ENCODE data around the gene ATG9A.
"Not testable (repeated sequence)": the region's sequence is repeated elsewhere in the genome, so short reads cannot be mapped to it uniquely, and the experiment has no call there.

Gene ATG9A

GRCh38 chr2:219205165-219205538, 24.3 kb downstream of the ATG9A start:
- DNase-seq (ENCODE audit: low read depth) = no peak

DNA sequence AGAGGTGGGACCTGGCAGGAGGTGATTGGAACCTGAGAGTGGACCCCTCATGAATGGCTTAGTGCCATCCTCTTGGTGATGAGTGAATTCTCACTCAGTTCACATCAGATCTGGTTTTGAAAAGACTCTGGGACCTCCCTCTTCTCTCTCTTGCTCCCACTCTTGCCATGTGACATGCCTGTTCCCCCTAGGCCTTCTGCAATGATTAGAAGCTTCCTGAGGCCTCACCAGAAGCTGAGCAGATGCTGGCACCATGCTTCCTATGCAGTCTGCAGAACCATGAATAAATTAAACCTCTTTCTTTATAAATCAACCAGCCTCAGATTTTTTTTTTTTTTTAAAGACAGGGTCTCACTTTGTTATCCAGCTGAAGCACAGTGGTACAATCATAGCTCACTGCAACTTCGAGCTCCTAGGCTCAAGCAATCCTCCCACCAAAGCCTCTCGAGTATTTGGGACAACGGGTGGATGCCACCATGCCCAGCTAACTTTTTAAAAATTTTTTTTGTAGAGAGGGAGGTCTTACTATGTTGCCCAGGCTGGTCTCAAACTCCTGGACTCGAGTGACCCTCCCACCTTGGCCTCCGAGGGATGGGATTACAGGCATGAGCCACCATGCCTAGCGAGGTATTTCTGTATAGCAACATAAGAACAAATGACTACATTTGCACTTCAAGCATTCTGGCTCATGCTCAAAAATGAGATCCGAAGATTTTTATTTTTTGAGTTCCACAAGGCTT, 24.8 kb downstream of the ATG9A start:
- DNase-seq (ENCODE audit: low read depth) = no peak

- not testable (repeated sequence) for DNase-seq (ENCODE audit: low read depth)
Observed at GRCh38 chr2:219201331-219201730, 28.1 kb downstream of the ATG9A start.

DNA sequence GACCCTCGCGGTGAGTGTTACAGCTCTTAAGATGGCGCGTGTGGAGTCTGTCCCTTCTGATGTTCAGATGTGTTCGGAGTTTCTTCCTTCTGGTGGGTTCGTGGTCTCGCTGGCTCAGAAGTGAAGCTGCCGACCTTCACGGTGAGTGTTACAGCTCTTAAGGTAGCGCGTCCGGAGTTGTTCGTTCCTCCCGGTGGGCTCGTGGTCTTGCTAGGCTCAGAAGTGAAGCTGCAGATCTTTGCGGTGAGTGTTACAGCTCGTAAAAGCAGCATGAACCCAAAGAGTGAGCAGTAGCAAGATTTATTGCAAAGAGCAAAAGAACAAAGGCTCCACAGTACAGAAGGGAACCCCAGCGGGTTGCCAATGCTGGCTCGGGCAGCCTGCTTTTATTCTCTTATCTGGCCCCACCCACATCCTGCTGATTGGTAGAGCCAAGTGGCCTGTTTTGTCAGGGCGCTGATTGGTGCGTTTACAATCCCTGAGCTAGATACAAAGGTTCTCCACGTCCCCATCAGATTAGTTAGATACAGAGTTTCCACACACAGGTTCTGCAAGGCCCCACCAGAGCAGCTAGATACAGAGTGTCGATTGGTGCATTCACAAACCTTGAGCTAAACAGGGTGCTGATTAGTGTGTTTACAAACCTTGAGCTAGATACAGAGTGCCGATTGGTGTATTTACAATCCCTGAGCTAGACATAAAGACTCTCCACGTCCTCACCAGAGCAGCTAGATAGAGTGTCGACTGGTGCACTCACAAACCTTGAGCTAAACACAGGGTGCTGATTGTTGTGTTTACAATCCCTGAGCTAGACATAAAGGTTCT, 28.7 kb downstream of the ATG9A start:
- not testable (repeated sequence) for DNase-seq (ENCODE audit: low read depth)

GRCh38 chr2:219199470-219200211, 29.8 kb downstream of the ATG9A start:
- no peak for DNase-seq (ENCODE audit: low read depth)

GRCh38 chr2:219198974-219199373, 30.5 kb downstream of the ATG9A start:
- DNase-seq (ENCODE audit: low read depth) = no peak

DNA sequence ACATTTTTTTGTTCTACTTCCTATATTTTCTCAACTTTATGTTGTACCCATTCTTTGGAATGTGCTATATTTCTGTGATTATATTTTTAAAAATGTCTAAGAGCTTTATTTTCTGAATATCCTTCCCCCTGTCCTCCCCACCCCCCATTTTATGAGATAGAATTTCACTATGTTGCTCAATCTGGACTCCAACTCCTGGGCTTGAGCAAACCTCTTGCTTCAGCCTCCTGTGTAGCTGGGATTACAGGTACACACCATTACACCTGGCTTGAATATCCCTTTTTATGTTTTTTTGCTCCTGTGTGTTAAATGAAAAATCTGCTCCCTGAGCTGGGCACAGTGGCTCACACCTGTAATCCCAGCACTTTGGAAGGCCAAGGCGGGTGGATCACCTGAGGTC, 32.0 kb downstream of the ATG9A start:
- DNase-seq (ENCODE audit: low read depth) = no peak

- no peak for DNase-seq (ENCODE audit: low read depth)
Observed at GRCh38 chr2:219186754-219187456, 42.5 kb downstream of the ATG9A start.

DNA sequence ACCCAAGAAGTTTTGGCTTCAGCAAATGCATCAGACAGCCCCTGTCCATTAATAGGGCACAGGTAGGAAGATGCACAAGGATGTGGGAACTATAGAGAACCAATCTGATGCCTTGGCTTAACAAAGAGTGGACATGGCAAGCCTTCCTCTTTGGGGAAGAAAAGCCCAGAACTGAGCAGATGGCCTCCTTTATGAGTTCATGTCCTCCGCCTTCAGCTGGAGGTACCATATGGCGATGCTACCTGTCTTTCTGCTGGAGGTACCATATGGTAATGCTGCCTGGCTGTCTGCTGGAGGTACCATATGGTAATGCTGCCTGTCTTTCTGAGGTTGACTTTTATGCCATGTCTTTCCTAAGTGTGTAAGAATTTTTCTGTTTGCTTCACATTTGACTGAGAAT, 45.3 kb downstream of the ATG9A start:
- DNase-seq (ENCODE audit: low read depth) = no peak

- DNase-seq (ENCODE audit: low read depth) = no peak
Observed at GRCh38 chr2:219183151-219183772, 46.2 kb downstream of the ATG9A start.

DNA sequence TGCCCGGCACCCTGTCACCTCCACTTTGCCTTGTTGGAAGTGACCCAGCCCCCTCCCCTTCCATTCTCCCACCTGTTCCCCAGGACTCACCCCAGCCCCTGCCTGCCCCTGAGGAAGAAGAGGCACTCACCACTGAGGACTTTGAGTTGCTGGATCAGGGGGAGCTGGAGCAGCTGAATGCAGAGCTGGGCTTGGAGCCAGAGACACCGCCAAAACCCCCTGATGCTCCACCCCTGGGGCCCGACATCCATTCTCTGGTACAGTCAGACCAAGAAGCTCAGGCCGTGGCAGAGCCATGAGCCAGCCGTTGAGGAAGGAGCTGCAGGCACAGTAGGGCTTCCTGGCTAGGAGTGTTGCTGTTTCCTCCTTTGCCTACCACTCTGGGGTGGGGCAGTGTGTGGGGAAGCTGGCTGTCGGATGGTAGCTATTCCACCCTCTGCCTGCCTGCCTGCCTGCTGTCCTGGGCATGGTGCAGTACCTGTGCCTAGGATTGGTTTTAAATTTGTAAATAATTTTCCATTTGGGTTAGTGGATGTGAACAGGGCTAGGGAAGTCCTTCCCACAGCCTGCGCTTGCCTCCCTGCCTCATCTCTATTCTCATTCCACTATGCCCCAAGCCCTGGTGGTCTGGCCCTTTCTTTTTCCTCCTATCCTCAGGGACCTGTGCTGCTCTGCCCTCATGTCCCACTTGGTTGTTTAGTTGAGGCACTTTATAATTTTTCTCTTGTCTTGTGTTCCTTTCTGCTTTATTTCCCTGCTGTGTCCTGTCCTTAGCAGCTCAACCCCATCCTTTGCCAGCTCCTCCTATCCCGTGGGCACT, 46.9 kb downstream of the ATG9A start:
- no peak for DNase-seq (ENCODE audit: low read depth)

DNA sequence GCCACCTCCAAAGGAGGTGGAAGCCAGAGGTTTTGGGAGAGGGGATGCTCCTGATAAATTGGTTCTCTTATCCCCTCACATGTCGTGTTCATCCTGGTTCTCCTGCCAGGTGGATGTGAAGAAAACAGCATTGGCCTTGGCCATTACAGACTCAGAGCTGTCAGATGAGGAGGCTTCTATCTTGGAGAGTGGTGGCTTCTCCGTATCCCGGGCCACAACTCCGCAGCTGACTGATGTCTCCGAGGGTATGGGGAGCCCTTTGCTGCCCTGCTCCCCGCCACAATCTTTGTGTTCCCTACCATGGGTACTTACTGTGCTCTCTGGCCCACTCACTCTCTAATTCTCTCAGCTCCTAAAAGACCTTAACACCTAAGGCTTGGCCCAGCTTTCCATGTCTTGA, 47.9 kb downstream of the ATG9A start:
- no peak for DNase-seq (ENCODE audit: low read depth)

- no peak for DNase-seq (ENCODE audit: low read depth)
Observed at GRCh38 chr2:219180961-219181360, 48.5 kb downstream of the ATG9A start.

GRCh38 chr2:219179601-219180465, 49.6 kb downstream of the ATG9A start:
- no peak for DNase-seq (ENCODE audit: low read depth)

DNA sequence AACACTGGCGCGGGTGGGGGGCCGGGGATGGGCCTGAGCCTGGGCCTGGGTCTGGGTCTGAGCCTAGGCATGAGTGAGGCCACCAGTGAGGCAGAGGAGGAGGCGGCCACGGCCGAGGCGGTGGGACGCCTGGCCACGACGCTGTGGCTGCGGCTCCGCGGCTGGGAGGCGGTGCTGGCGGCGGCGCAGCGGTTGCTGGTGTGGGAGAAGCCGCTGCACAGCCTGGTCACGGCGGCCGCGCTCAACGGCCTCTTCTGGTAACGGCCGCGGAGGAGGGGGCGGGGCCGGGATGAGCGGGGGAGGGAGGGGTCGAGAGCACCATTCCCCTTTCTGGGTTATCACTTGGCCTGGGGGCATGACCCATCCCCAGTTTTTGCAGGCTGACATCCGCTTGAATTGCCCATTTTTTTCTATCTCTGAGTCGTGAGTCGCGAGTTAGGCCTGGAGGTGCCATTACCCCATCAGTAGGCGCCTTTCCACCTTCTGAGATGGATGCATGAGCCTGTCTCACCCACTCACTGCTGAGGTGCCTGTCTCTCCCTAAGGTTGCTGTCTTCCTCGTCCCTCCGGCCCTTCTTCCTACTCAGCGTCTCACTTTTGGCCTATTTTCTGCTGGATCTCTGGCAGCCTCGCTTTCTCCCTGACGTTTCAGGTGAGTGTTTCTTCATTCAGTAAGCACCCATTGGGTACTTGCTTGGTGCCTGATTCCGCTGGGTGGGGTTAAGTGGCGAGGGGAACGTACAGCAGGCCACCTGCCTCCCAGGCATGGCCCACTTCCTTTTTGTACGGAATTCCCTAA, 50.9 kb downstream of the ATG9A start:
- peak; percentile 50 for DNase-seq (ENCODE audit: low read depth)

- peak; percentile 92 for DNase-seq (ENCODE audit: low read depth)
Observed at GRCh38 chr2:219177552-219178376, 51.7 kb downstream of the ATG9A start, which contains the start of gene RETREG2. RETREG2 (plus strand) TSS chr2:219178275; CDS start chr2:219178353, 78 bp downstream.

DNA sequence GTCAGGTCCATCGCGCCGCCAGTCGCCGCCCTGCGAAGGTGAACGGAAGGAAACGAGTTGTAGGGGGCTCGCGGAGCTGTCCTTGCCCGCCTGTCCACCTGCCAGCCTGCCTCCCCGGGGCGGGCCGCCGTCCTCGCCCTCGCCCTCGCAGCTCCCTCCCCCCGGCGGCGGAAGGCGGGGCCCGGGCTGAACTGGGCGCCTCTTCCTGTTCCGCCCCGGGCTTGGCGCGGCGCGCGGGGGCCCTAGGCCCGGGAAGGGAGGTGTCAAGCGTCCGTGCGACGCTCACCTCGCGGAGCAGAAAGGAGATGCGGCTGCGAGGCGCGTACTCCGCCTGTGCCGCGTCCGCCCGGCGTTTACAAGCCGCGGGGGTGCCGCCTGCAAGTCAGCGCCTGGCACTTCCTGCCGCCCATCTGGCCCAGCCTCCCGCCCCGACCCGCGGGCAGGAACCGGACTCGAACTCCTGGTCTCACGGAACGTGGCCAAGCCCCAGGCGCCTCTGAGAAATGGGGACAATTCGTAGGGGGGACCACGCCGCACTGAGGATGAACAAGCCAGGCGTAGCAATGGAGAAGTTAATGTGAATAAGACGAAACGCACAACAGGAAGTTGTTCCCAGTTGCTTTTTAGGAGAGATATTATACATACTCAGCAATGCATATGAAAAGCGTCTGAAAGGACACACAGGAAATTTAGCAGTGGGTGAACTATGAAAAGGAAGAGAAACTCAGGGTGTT, 52.5 kb downstream of the ATG9A start, which contains the start of gene CNPPD1:
Gene CNPPD1 (minus strand): TSS at position 108 of the 734 bp plus-strand sequence. CDS start 97 bp downstream, at position 11.
- peak; percentile 83 for DNase-seq (ENCODE audit: low read depth)

Data from EH (cell line).